ENCODE data around the gene ANKMY1.

DNA sequence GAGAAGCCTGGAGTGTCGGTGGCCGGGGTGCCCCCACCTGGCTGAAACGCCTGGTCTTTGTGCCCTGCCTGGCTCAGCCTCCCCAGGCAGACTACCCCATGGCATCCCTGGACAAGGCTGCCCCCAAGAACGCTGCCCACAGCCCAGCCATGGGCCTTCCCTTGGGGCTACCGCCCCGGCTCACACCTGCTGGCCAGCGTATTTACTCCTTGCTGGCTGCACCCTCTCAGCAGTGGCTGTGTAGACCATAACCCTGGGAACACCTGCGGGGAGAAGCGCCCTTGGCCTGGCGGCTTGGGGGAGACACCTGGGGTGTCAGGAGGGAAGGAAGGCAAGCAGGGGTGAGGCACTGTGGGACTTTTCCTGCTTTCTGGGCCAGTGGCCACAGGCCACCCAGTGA, 46.1 kb upstream of the ANKMY1 start:
- TF ChIP-seq, protein P1, sequence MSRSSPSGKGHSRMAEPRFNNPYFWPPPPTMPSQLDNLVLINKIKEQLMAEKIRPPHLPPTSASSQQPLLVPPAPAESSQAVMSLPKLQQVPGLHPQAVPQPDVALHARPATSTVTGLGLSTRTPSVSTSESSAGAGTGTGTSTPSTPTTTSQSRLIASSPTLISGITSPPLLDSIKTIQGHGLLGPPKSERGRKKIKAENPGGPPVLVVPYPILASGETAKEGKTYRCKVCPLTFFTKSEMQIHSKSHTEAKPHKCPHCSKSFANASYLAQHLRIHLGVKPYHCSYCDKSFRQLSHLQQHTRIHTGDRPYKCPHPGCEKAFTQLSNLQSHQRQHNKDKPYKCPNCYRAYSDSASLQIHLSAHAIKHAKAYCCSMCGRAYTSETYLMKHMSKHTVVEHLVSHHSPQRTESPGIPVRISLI (tag by site-specific recombination; IDR thresholded peaks at IDR 0.05) = no peak
- no peak for TF ChIP-seq TRIM28 (IDR thresholded peaks at IDR 0.05; ENCODE audit: borderline replicate concordance, low read length)
- TF ChIP-seq ZNF777 (tag by site-specific recombination; IDR thresholded peaks at IDR 0.05; ENCODE audit: borderline replicate concordance) = no peak
- TF ChIP-seq, protein P2, sequence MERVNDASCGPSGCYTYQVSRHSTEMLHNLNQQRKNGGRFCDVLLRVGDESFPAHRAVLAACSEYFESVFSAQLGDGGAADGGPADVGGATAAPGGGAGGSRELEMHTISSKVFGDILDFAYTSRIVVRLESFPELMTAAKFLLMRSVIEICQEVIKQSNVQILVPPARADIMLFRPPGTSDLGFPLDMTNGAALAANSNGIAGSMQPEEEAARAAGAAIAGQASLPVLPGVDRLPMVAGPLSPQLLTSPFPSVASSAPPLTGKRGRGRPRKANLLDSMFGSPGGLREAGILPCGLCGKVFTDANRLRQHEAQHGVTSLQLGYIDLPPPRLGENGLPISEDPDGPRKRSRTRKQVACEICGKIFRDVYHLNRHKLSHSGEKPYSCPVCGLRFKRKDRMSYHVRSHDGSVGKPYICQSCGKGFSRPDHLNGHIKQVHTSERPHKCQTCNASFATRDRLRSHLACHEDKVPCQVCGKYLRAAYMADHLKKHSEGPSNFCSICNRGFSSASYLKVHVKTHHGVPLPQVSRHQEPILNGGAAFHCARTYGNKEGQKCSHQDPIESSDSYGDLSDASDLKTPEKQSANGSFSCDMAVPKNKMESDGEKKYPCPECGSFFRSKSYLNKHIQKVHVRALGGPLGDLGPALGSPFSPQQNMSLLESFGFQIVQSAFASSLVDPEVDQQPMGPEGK (tag by site-specific recombination; IDR thresholded peaks at IDR 0.05) = no peak
- TF ChIP-seq, protein P3, sequence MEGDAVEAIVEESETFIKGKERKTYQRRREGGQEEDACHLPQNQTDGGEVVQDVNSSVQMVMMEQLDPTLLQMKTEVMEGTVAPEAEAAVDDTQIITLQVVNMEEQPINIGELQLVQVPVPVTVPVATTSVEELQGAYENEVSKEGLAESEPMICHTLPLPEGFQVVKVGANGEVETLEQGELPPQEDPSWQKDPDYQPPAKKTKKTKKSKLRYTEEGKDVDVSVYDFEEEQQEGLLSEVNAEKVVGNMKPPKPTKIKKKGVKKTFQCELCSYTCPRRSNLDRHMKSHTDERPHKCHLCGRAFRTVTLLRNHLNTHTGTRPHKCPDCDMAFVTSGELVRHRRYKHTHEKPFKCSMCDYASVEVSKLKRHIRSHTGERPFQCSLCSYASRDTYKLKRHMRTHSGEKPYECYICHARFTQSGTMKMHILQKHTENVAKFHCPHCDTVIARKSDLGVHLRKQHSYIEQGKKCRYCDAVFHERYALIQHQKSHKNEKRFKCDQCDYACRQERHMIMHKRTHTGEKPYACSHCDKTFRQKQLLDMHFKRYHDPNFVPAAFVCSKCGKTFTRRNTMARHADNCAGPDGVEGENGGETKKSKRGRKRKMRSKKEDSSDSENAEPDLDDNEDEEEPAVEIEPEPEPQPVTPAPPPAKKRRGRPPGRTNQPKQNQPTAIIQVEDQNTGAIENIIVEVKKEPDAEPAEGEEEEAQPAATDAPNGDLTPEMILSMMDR (tag by site-specific recombination; IDR thresholded peaks at IDR 0.05) = no peak
- TF ChIP-seq KLF8 (tag by site-specific recombination; IDR thresholded peaks at IDR 0.05) = no peak
- TF ChIP-seq ZNF48 (tag by site-specific recombination; IDR thresholded peaks at IDR 0.05) = no peak
- no peak for TF ChIP-seq ZBTB21 (tag by site-specific recombination; IDR thresholded peaks at IDR 0.05)
- no peak for TF ChIP-seq ZNF791 (tag by site-specific recombination; IDR thresholded peaks at IDR 0.05)
- TF ChIP-seq, protein P4, sequence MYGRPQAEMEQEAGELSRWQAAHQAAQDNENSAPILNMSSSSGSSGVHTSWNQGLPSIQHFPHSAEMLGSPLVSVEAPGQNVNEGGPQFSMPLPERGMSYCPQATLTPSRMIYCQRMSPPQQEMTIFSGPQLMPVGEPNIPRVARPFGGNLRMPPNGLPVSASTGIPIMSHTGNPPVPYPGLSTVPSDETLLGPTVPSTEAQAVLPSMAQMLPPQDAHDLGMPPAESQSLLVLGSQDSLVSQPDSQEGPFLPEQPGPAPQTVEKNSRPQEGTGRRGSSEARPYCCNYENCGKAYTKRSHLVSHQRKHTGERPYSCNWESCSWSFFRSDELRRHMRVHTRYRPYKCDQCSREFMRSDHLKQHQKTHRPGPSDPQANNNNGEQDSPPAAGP (tag by site-specific recombination; IDR thresholded peaks at IDR 0.05) = no peak
- no peak for TF ChIP-seq ZNF239 (tag by site-specific recombination; IDR thresholded peaks at IDR 0.05)
- no peak for TF ChIP-seq ZNF792 (tag by site-specific recombination; IDR thresholded peaks at IDR 0.05)
- no peak for TF ChIP-seq ZNF157 (tag by site-specific recombination; IDR thresholded peaks at IDR 0.05)

All from HEK293 (cell line).